Uterus (tissue), 4 donors: ENCODE data around the gene SMIM14. TPM values are rescaled to one million over a fixed set of nuclear protein-coding genes. Genes with fewer than 3 reads are reported as not detected.

Experiments
- DNase-seq, 2 donors: peaks; one replicate each; pipeline ENCODE4 v3.0.0-alpha.2; 2019 to 2020
- H3K27ac ChIP-seq, 2 donors: fragments of 200-600 bp; sonication (generic); 1 replicate in 1 of 2; 2 replicates in 1 of 2; pipeline ENCODE4 v1.5.1; 2016 to 2018
- H3K27me3 ChIP-seq, 2 donors: fragments of 200-600 bp; sonication (generic); one replicate each; pipeline ENCODE4 v1.5.1; 2018 to 2019; ENCODE audit warnings: control low read depth in 1 of 2
- H3K36me3 ChIP-seq, 2 donors: fragments of 200-600 bp; sonication (generic); one replicate each; pipeline ENCODE4 v1.5.1; 2019; ENCODE audit warnings: control low read depth in 1 of 2
- H3K4me1 ChIP-seq, 2 donors: fragments of 200-600 bp; sonication (generic); one replicate each; pipeline ENCODE4 v1.5.1; 2018 to 2019; ENCODE audit warnings: control low read depth in 1 of 2
- H3K4me3 ChIP-seq, 2 donors: fragments of 200-600 bp; sonication (generic); 1 replicate in 1 of 2; 2 replicates in 1 of 2; pipeline ENCODE4 v1.5.1; 2018 to 2019; ENCODE audit warnings: mild to moderate bottlenecking in 1 of 2
- H3K9me3 ChIP-seq, 2 donors: fragments of 200-600 bp; sonication (generic); one replicate each; pipeline ENCODE4 v1.5.1; 2019; ENCODE audit warnings: control low read depth in 1 of 2
- POLR2A ChIP-seq, 2 donors: fragments of 450-650 bp; IDR thresholded peaks; one replicate each; pipeline ENCODE4 v1.6.1; 2016; ENCODE audit warnings: antibody characterized with exemption in 2 of 2, mild to moderate bottlenecking in 1 of 2, moderate library complexity in 1 of 2
- intact Hi-C: fragments of 100-400 bp; cut with DNase I; formaldehyde crosslinking; loops from one replicate; pipeline ENCODE4 v1.15.1; 2023; ENCODE audit warnings: low total_unique reads
- total RNA-seq, 4 donors: library from RNA; depleted of rRNA in 3 of 4; stranded (reverse); fragments of >200 nt in 3 of 4; gene quantifications; one replicate each; pipeline versions ENCODE4 v1.1.0 to v1.2.4, GENCODE V29; 2014 to 2023
- TF ChIP-seq, protein P1 (sequence below), 4 experiments: fragments of 200-600 bp in 2 of 4; fragments of 450-650 bp in 2 of 4; sonication (generic) in 2 of 4; IDR thresholded peaks; one replicate each; pipeline ENCODE4 v1.5.1; 2016 to 2019; ENCODE audit warnings: antibody characterized with exemption in 4 of 4, mild to moderate bottlenecking in 2 of 4, moderate library complexity in 1 of 4
- donor health status: DM: yes; HTN: yes; CAD: no.

Gene SMIM14
- total RNA-seq, 4 donors from 2014 or later: 21.3 to 53.2 (median 35.3) TPM

DNA sequence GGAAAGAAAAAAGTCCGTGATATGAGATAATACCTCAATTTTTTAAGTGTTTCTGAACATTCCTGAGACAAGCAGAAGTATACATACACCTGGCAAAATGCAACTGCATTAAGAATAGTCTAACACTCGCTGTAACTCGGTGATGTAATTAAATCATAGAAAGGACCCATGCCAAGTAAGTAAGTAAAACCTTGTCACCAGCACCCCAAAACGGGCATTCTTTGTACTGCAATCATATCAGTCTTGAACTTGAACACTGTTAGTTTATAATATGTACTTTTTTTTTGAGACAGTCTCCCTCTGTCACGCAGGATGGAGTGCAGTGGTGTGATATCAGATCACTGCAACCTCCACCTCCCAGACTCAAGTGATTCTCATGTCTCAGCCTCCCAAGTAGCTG lies 47.4 kb downstream of the SMIM14 start:
- DNase-seq: no peak
- H3K36me3 ChIP-seq: no peaks in the 10 kb centered on the region
- intact Hi-C loops: no loop called here

DNA sequence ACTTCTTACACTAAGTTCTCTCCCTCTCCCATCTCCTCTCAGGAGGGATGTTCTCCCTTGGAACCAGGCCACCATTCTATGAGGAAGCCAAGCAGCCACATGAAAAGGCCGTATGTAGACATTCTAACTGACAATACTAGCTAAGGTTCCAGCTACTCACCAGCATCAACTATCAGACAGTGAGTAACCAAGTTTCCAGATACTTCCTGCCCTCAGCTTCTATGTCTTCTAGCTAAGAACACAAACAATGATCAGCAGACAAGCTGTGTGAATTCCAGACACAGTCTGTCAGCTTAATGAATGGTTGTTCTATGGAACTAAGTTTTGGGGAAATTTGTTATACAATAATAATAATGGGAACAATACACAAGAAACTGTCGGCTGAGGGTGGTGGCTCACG lies 50.8 kb downstream of the SMIM14 start:
- Histone ChIP-seq H3K4me3 (no peak overlapping the region), H3K27me3 (no peaks in the 10 kb centered on the region), H3K9me3 (no peaks in the 10 kb centered on the region), H3K27ac (no peak overlapping the region), H3K4me1 (no peaks in the 10 kb centered on the region), H3K36me3 (no peaks in the 10 kb centered on the region)
- no peak for TF ChIP-seq POLR2A (IDR thresholded peaks at IDR 0.05)
- TF ChIP-seq, protein P1, sequence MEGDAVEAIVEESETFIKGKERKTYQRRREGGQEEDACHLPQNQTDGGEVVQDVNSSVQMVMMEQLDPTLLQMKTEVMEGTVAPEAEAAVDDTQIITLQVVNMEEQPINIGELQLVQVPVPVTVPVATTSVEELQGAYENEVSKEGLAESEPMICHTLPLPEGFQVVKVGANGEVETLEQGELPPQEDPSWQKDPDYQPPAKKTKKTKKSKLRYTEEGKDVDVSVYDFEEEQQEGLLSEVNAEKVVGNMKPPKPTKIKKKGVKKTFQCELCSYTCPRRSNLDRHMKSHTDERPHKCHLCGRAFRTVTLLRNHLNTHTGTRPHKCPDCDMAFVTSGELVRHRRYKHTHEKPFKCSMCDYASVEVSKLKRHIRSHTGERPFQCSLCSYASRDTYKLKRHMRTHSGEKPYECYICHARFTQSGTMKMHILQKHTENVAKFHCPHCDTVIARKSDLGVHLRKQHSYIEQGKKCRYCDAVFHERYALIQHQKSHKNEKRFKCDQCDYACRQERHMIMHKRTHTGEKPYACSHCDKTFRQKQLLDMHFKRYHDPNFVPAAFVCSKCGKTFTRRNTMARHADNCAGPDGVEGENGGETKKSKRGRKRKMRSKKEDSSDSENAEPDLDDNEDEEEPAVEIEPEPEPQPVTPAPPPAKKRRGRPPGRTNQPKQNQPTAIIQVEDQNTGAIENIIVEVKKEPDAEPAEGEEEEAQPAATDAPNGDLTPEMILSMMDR (IDR thresholded peaks at IDR 0.05): no peak
- DNase-seq: no peak
- intact Hi-C loops: no loop called here

More for the DNA sequence above, 47.4 kb downstream of the SMIM14 start:
- no peak overlapping the region for H3K4me3 ChIP-seq
- TF ChIP-seq, protein P1 (IDR thresholded peaks at IDR 0.05): no peak
- TF ChIP-seq POLR2A (IDR thresholded peaks at IDR 0.05): no peak
- no peaks in the 10 kb centered on the region for H3K9me3 ChIP-seq
- no peaks in the 10 kb centered on the region for H3K4me1 ChIP-seq
- no peak overlapping the region for H3K27ac ChIP-seq
- H3K27me3 ChIP-seq: no peaks in the 10 kb centered on the region

DNA sequence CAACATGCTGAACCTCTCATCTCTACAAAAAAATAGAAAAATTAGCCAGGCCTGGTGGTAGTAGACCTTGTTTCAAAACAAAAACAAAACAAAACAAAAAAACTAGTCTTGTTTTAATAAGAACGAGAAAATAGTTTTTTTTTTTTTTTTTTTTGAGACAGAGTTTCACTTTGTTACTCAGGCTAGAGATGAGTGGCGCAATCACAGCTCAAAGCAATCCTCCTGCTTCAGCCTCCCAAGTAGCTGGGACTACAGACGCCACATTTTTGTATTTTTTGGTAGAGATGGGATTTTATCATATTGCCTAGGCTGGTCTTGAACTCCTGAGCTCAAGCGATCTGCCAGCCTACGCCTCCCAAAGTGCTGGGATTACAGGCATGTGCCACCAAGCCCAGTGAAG lies 63.7 kb downstream of the SMIM14 start:
- intact Hi-C loops: no loop called here
- no peak overlapping the region for H3K4me3 ChIP-seq
- H3K27me3 ChIP-seq: no peaks in the 10 kb centered on the region
- TF ChIP-seq, protein P1 (IDR thresholded peaks at IDR 0.05): no peak
- H3K9me3 ChIP-seq: no peaks in the 10 kb centered on the region
- no peak overlapping the region for H3K27ac ChIP-seq
- no peaks in the 10 kb centered on the region for H3K4me1 ChIP-seq
- no peaks in the 10 kb centered on the region for H3K36me3 ChIP-seq
- no peak for DNase-seq

DNA sequence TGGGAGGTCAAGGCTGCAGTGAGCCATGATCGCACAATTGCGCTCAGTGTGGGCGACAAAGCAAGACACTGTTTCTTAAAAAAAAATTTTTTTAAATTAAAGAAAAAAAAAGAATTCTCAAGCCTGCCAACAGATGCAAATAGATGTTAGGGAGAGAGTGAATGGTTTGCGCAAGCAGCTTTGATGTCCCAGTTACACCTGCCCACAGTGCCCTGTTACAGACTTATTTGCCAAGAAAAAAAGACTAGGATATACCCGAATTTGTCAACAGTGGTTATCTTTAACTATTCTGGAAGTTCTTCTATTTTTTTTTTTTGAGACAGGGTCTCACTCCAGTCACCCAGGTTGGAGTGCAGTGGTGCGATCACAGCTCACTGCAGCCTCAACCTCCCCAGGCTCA lies 67.2 kb downstream of the SMIM14 start:
- intact Hi-C loops: no loop called here
- Histone ChIP-seq H3K36me3 (no peaks in the 10 kb centered on the region), H3K27me3 (no peaks in the 10 kb centered on the region), H3K4me3 (no peak overlapping the region), H3K27ac (no peak overlapping the region), H3K4me1 (no peaks in the 10 kb centered on the region), H3K9me3 (no peaks in the 10 kb centered on the region)
- no peak for TF ChIP-seq POLR2A (IDR thresholded peaks at IDR 0.05)
- TF ChIP-seq, protein P1 (IDR thresholded peaks at IDR 0.05): no peak
- DNase-seq: no peak

DNA sequence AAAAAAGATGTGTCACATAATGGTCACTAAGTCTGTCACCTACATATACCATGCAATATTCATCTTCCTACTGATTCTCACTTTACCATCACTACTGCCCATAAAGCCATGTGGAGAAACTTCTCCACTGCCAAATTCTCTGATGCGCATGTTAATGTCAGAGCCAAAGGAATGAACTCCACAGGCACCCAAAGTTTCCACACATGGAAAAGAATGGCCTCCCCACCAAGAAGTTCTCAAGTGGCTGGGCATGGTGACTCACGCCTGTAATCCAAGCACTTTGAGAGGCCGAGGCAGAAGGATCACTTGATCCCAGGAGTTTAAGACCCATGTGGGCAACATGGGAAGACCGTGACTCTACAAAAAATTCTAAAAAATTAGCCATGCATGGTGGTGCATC lies 67.6 kb downstream of the SMIM14 start:
- TF ChIP-seq POLR2A (IDR thresholded peaks at IDR 0.05): no peak
- TF ChIP-seq, protein P1 (IDR thresholded peaks at IDR 0.05): no peak
- intact Hi-C loops: no loop called here
- Histone ChIP-seq H3K9me3 (no peaks in the 10 kb centered on the region), H3K36me3 (no peaks in the 10 kb centered on the region), H3K4me1 (no peaks in the 10 kb centered on the region), H3K4me3 (no peak overlapping the region), H3K27me3 (no peaks in the 10 kb centered on the region), H3K27ac (no peak overlapping the region)
- DNase-seq: no peak
